HG03565 (cell line): Measurements from ENCODE around the gene PALS2.

Experiments used
- ATAC-seq: cut with Tn5 transposase; IDR thresholded peaks from one replicate; pipeline ENCODE4 v1.9.1; 2021; ENCODE audit warnings: mild to moderate bottlenecking, moderate library complexity; ENCODE audit not compliant: unreplicated experiment

The PALS2 gene

GRCh38 chr7:24587853-24588252 is 14.6 kb downstream of the PALS2 start:
- ATAC-seq, result peak; percentile 47

GRCh38 chr7:24591152-24591551 is 17.9 kb downstream of the PALS2 start:
- ATAC-seq, result no peak

- peak; percentile 48 for ATAC-seq
Measured at GRCh38 chr7:24595671-24596418, 22.6 kb downstream of the PALS2 start.

GRCh38 chr7:24597014-24597413 is 23.8 kb downstream of the PALS2 start:
- peak; percentile 37 for ATAC-seq

- ATAC-seq, result no peak
Measured at GRCh38 chr7:24601600-24601999, 28.3 kb downstream of the PALS2 start.

GRCh38 chr7:24602860-24603456 is 29.7 kb downstream of the PALS2 start:
- no peak for ATAC-seq

GRCh38 chr7:24604630-24605029 is 31.4 kb downstream of the PALS2 start:
- ATAC-seq, result no peak

GRCh38 chr7:24608504-24608903 is 35.3 kb downstream of the PALS2 start:
- no peak for ATAC-seq

GRCh38 chr7:24609059-24609458 is 35.8 kb downstream of the PALS2 start:
- ATAC-seq, result no peak

- ATAC-seq, result no peak
Measured at GRCh38 chr7:24609570-24609969, 36.3 kb downstream of the PALS2 start.

- ATAC-seq, result no peak
Measured at GRCh38 chr7:24611130-24611529, 37.9 kb downstream of the PALS2 start.

GRCh38 chr7:24617957-24618616 is 44.8 kb downstream of the PALS2 start:
- ATAC-seq, result no peak

- no peak for ATAC-seq
Measured at GRCh38 chr7:24619978-24620377, 46.7 kb downstream of the PALS2 start.

GRCh38 chr7:24622646-24623182 is 49.5 kb downstream of the PALS2 start:
- ATAC-seq, result no peak
